ENCODE results near the gene NKD1.

GRCh38 chr16:50591209-50591608 is 43.0 kb downstream of the NKD1 start:
- TF ChIP-seq CTCF (IDR thresholded peaks at IDR 0.05; ENCODE audit: low read length) (no peak), EZH2phosphoT487 (IDR thresholded peaks at IDR 0.05; ENCODE audit: low read length) (no peak)

All from MM.1S (cell line).